ENCODE measurements around the gene PTPRN. TPM values are rescaled to one million over a fixed set of nuclear protein-coding genes. Genes with fewer than 3 reads are reported as not detected.

Gene PTPRN
- total RNA-seq, 2 experiments from 2014 or later: not detected

DNA sequence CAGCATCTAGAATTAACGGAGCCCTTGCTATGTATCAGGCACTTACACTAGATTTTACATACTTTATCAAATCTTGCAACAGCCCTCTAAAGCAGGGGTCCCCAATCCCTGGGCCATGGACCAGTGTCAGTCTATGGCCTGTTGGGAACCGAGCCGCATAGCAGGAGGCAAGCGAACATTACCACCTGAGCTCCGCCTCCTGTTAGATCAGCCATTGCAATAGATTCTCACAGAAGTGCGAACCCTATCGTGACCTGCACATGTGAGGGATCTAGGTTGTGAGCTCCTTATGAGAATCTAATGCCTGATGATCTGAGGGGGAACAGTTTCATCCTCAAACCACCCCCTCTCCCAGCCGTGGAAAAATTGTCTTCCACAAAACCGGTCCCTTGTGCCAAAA is 16.6 kb downstream of the PTPRN start:
- no peak overlapping the region for H3K27ac ChIP-seq (ENCODE audit: low read depth in 1 of 2, low read length in 2 of 2)
- ChIA-PET POLR2A (interaction anchor here (1.0 to 1.3 kb wide), 2 partner anchors 38 to 63 kb away, joined by 3 to 6 read pairs; partner anchors contain the start of genes ANKZF1, ATG9A and TUBA4A), CTCF (no interaction called here)
- intact Hi-C loops (cut with DNase I, micrococcal nuclease): loop anchor here in 1 of 2 experiments (1.0 to 10.0 kb wide), 3 partner anchors 11 to 252 kb away; partner anchors contain the start of genes ANKZF1, ATG9A, CHPF and TMEM198
- H3K4me3 ChIP-seq (ENCODE audit: low read length): no peak overlapping the region
- no peaks in the 10 kb centered on the region for H3K36me3 ChIP-seq (ENCODE audit: insufficient read depth, low read length)
- ATAC-seq (ENCODE audit: poor library complexity): no peak
- H3K4me1 ChIP-seq (ENCODE audit: insufficient read depth, low read length): peaks cover 25% of the 10 kb centered on the region
- Mint-ChIP-seq H3K4me1 (ENCODE audit: low read depth) (peaks cover 27% of the 10 kb centered on the region), H3K9me3 (no peaks in the 10 kb centered on the region), H3K4me3 (no peak overlapping the region), H3K27ac (no peak overlapping the region), H3K36me3 (ENCODE audit: low read depth) (no peaks in the 10 kb centered on the region), H3K27me3 (no peaks in the 10 kb centered on the region)
- no peaks in the 10 kb centered on the region for H3K27me3 ChIP-seq (ENCODE audit: control insufficient read depth in 1 of 2, insufficient read depth in 2 of 2, low read length in 2 of 2)
- peak in 1 of 14 experiments; percentile 2 for DNase-seq
- no peaks in the 10 kb centered on the region for H3K9me3 ChIP-seq (ENCODE audit: control insufficient read depth in 1 of 2, insufficient read depth in 1 of 2, low read length in 2 of 2)
- TF ChIP-seq, protein P1, sequence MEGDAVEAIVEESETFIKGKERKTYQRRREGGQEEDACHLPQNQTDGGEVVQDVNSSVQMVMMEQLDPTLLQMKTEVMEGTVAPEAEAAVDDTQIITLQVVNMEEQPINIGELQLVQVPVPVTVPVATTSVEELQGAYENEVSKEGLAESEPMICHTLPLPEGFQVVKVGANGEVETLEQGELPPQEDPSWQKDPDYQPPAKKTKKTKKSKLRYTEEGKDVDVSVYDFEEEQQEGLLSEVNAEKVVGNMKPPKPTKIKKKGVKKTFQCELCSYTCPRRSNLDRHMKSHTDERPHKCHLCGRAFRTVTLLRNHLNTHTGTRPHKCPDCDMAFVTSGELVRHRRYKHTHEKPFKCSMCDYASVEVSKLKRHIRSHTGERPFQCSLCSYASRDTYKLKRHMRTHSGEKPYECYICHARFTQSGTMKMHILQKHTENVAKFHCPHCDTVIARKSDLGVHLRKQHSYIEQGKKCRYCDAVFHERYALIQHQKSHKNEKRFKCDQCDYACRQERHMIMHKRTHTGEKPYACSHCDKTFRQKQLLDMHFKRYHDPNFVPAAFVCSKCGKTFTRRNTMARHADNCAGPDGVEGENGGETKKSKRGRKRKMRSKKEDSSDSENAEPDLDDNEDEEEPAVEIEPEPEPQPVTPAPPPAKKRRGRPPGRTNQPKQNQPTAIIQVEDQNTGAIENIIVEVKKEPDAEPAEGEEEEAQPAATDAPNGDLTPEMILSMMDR (IDR thresholded peaks at IDR 0.05): no peak

DNA sequence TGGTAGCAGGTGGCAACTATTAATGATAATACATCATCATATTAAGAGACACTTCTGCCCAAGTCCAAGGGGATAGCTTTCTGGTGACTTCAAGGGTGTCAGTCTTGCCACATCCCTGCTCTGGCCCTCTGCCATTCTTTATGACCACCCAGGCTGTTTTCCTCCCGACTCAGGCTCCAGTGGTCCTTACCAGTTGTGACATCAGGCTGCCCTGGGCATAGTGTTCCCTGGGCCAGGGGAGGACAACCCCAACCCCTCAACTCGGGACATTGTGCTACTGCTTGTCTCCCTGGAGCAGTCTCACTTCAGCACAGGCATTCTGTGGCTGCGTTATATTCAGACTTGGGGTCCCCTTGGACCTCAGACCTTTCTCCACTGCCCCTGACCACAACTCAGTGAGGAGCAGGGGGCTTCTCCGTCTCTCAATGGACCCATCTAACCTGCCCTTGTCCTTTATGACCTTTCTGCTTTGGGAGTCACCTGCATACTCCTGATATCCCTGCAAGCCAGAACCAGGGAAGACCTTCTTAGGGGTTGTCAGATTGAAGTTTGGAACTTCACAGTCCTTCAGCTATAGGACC is 17.2 kb downstream of the PTPRN start:
- Histone ChIP-seq H3K4me3 (ENCODE audit: low read length) (no peak overlapping the region), H3K36me3 (ENCODE audit: insufficient read depth, low read length) (no peaks in the 10 kb centered on the region), H3K4me1 (ENCODE audit: insufficient read depth, low read length) (peaks cover 21% of the 10 kb centered on the region), H3K9me3 (ENCODE audit: control insufficient read depth in 1 of 2, insufficient read depth in 1 of 2, low read length in 2 of 2) (no peaks in the 10 kb centered on the region), H3K27me3 (ENCODE audit: control insufficient read depth in 1 of 2, insufficient read depth in 2 of 2, low read length in 2 of 2) (no peaks in the 10 kb centered on the region), H3K27ac (ENCODE audit: low read depth in 1 of 2, low read length in 2 of 2) (no peak overlapping the region)
- Mint-ChIP-seq H3K27me3 (no peaks in the 10 kb centered on the region), H3K9me3 (no peaks in the 10 kb centered on the region), H3K4me1 (ENCODE audit: low read depth) (peaks cover 25% of the 10 kb centered on the region), H3K4me3 (no peak overlapping the region), H3K27ac (no peak overlapping the region), H3K36me3 (ENCODE audit: low read depth) (no peaks in the 10 kb centered on the region)
- intact Hi-C loops (cut with DNase I, micrococcal nuclease): loop anchor here in 1 of 2 experiments (1.0 to 10.0 kb wide), 3 partner anchors 11 to 253 kb away; partner anchors contain the start of genes ANKZF1, ATG9A, CHPF and TMEM198
- ChIA-PET CTCF (no interaction called here), POLR2A (interaction anchor here (1.0 kb wide), 1 partner anchor 38 kb away, joined by 3 read pairs; the partner anchor contains the start of gene TUBA4A)
- TF ChIP-seq, protein P1 (IDR thresholded peaks at IDR 0.05): no peak
- ATAC-seq (ENCODE audit: poor library complexity): no peak
- no peak for DNase-seq

DNA sequence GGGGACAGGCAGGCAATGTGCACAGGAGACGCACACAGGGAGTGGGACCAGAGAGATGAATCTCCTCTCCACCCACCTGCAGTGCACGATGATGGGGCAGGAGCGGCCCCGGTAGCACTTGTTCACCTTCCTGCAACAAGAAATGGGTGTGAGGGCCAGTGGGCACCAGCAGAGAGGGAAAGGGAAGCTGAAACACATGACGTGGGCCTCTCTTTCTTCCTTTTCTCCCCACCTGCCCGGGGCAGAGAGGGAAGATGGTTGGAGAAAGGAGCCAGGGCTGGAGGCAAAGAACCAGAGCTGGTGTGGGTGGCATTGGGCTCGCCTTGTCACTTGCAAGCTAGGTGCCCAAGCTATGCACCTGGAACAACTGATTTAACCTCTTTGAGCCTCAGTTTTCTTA is 17.8 kb downstream of the PTPRN start:
- Histone ChIP-seq H3K27me3 (ENCODE audit: control insufficient read depth in 1 of 2, insufficient read depth in 2 of 2, low read length in 2 of 2) (no peaks in the 10 kb centered on the region), H3K4me1 (ENCODE audit: insufficient read depth, low read length) (peaks cover 16% of the 10 kb centered on the region), H3K9me3 (ENCODE audit: control insufficient read depth in 1 of 2, insufficient read depth in 1 of 2, low read length in 2 of 2) (no peaks in the 10 kb centered on the region), H3K36me3 (ENCODE audit: insufficient read depth, low read length) (peaks cover 2% of the 10 kb centered on the region), H3K27ac (ENCODE audit: low read depth in 1 of 2, low read length in 2 of 2) (no peak overlapping the region), H3K4me3 (ENCODE audit: low read length) (no peak overlapping the region)
- ChIA-PET POLR2A (interaction anchor here (0.6 kb wide), 1 partner anchor 399 kb away, joined by 3 read pairs; no protein-coding TSS in a partner anchor), CTCF (interaction anchor here (1.4 kb wide), 1 partner anchor 131 kb away, joined by 3 read pairs; the partner anchor contains the start of gene NHEJ1)
- intact Hi-C loops (cut with DNase I, micrococcal nuclease): loop anchor here in 1 of 2 experiments (5.0 to 10.0 kb wide), 2 partner anchors 64 to 253 kb away; partner anchors contain the start of genes ANKZF1, ATG9A, CHPF and TMEM198
- peaks cover 5% of the 10 kb centered on the region for H3K36me3 Mint-ChIP-seq (ENCODE audit: low read depth)
- H3K4me1 Mint-ChIP-seq (ENCODE audit: low read depth): peaks cover 19% of the 10 kb centered on the region
- TF ChIP-seq, protein P1 (IDR thresholded peaks at IDR 0.05): no peak
- H3K27ac Mint-ChIP-seq: no peak overlapping the region
- H3K4me3 Mint-ChIP-seq: no peak overlapping the region
- H3K27me3 Mint-ChIP-seq: no peaks in the 10 kb centered on the region
- DNase-seq: no peak
- no peaks in the 10 kb centered on the region for H3K9me3 Mint-ChIP-seq
- ATAC-seq (ENCODE audit: poor library complexity): no peak

Data from CD4-positive, alpha-beta T cell (primary cell).